Astrocyte of the cerebellum (primary cell): ENCODE measurements around the gene CCL2.

Experiments
- DNase-seq: peaks from one replicate; pipeline ENCODE4 v3.0.0-alpha.2; 2011; ENCODE audit warnings: low read depth
- H3K4me3 ChIP-seq: 2 replicates; pipeline ENCODE4 v1.5.1; 2011; ENCODE audit warnings: mild to moderate bottlenecking, low read depth, low read length, moderate library complexity
- CTCF ChIP-seq: IDR thresholded peaks from 2 replicates; pipeline ENCODE4 v1.5.1; 2012; ENCODE audit warnings: low read length, low read depth, moderate library complexity, mild to moderate bottlenecking; ENCODE audit errors: missing control alignments
- in situ Hi-C: cut with HindIII; loops from 2 replicates; pipeline ENCODE4 v1.10.0; 2017; ENCODE audit warnings: low sequenced_read_pairs

CCL2 gene

GRCh38 chr17:34275881-34276280, 20.8 kb downstream of the CCL2 start:
- peak; percentile 96 for DNase-seq
- H3K4me3 ChIP-seq: no peak overlapping the region
- no peak for TF ChIP-seq CTCF
- in situ Hi-C loops: no loop called here

GRCh38 chr17:34276826-34277225, 21.7 kb downstream of the CCL2 start:
- in situ Hi-C loops: no loop called here
- DNase-seq: no peak
- no peak for TF ChIP-seq CTCF
- H3K4me3 ChIP-seq: no peak overlapping the region

- no peak for TF ChIP-seq CTCF
- in situ Hi-C loops: no loop called here
- no peak for DNase-seq
- H3K4me3 ChIP-seq: no peak overlapping the region
Measured at GRCh38 chr17:34283571-34283970, 28.5 kb downstream of the CCL2 start.

GRCh38 chr17:34285286-34285792, 30.3 kb downstream of the CCL2 start, which contains the start of gene CCL11:
TSS of gene CCL11 (plus strand) at chr17:34285742. CDS start at chr17:34285809, 67 bp downstream.
- in situ Hi-C loops: no loop called here
- no peak within 1 kb of the TSS for H3K4me3 ChIP-seq
- DNase-seq: no peak
- TF ChIP-seq CTCF: no peak

GRCh38 chr17:34287875-34288274, 32.8 kb downstream of the CCL2 start:
- H3K4me3 ChIP-seq: no peak overlapping the region
- in situ Hi-C loops: no loop called here
- no peak for DNase-seq
- no peak for TF ChIP-seq CTCF

GRCh38 chr17:34290586-34290985, 35.5 kb downstream of the CCL2 start:
- no peak for DNase-seq
- no peak overlapping the region for H3K4me3 ChIP-seq
- no peak for TF ChIP-seq CTCF
- in situ Hi-C loops: no loop called here
